NB4 (cell line): ENCODE measurements around the gene PDYN.

Experiments
- DNase-seq: peaks from one replicate; pipeline ENCODE4 v3.0.0; 2010; ENCODE audit warnings: low read depth
- H3K4me3 ChIP-seq: one replicate; pipeline ENCODE4 v1.5.1; 2011; ENCODE audit warnings: mild to moderate bottlenecking, low read depth, low read length, moderate library complexity
- MYC ChIP-seq: IDR thresholded peaks from 2 replicates; pipeline ENCODE4 v1.6.1; 2011; ENCODE audit warnings: low read depth, low read length
- POLR2A ChIP-seq: IDR thresholded peaks from 2 replicates; pipeline ENCODE4 v1.6.1; 2011; ENCODE audit warnings: mild to moderate bottlenecking; ENCODE audit not compliant: insufficient read length; ENCODE audit errors: extremely low read depth
- TF ChIP-seq, protein P1 (sequence below): IDR thresholded peaks from 2 replicates; pipeline ENCODE4 v1.6.1; 2011; ENCODE audit warnings: low read depth, low read length
- TF ChIP-seq, protein P2 (sequence below): IDR thresholded peaks from one replicate; pipeline ENCODE4 v1.5.1; 2012; ENCODE audit warnings: low read depth, low read length

PDYN gene

DNA sequence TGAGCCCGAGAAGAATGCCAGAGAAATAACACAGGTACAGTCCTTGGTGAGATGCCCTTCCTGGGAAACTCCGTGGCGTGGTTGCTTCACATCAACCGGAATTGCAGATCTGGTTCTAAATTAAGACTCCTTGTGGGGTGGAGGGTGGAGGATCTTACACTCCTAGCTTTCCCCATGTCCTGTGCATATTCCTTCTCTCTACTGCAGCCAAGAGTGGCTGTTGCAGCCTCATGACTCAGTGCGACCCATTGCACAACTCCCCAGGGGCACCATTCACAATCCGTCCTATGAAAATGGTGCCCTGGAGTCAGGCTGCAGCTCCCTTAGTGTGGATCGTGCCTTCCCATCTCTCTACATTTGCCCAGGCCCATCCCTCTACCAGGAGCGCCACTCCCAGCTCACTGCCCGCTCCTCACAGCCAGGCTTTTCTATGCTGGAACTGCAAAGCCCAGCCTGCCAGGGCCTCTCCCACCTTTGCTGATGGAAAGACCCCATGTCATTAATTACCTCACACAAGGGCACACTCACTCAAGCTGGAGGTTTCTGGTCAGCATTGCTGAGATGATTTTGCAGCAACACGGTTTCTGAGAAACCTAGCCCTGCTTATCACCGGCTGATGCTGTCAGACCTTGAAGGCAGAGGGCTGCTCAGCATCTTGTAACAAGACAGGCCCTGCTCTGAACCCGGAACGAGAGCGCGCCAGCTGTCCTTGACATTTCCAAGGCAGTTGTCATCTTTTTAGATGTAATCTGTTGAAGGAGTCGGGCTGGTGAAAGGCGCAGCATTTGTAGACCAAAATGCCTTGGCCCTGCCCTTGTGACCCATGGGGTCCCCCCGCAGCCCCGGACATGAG, 58.9 kb downstream of the PDYN start:
- peak; percentile 98 for DNase-seq
- TF ChIP-seq, protein P1, sequence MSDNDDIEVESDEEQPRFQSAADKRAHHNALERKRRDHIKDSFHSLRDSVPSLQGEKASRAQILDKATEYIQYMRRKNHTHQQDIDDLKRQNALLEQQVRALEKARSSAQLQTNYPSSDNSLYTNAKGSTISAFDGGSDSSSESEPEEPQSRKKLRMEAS = peak; percentile 66
- peak; percentile 57 for TF ChIP-seq MYC
- TF ChIP-seq, protein P2, sequence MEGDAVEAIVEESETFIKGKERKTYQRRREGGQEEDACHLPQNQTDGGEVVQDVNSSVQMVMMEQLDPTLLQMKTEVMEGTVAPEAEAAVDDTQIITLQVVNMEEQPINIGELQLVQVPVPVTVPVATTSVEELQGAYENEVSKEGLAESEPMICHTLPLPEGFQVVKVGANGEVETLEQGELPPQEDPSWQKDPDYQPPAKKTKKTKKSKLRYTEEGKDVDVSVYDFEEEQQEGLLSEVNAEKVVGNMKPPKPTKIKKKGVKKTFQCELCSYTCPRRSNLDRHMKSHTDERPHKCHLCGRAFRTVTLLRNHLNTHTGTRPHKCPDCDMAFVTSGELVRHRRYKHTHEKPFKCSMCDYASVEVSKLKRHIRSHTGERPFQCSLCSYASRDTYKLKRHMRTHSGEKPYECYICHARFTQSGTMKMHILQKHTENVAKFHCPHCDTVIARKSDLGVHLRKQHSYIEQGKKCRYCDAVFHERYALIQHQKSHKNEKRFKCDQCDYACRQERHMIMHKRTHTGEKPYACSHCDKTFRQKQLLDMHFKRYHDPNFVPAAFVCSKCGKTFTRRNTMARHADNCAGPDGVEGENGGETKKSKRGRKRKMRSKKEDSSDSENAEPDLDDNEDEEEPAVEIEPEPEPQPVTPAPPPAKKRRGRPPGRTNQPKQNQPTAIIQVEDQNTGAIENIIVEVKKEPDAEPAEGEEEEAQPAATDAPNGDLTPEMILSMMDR = no peak
- peak overlapping the region; percentile 0 for H3K4me3 ChIP-seq

DNA sequence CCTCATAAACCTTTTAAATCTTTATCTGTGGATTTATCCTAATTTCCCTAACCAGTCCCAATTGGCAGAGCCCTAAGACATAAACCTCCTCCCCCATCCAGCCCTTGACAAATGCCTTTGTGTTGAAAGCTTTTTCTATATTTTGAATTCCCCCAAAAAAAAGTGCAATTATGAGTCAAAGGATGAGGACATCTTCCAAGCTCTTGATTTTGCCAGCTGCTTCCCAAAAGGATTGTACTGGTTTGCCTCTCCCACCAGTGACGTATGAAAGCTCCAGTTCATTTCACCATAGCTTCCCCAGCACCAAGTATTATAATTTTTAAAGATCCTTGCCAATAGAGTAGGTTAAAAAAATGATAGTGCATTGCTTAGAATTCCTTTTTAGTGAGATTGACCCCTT, 59.7 kb downstream of the PDYN start:
- TF ChIP-seq, protein P2 = no peak
- TF ChIP-seq, protein P1 = no peak
- no peak for TF ChIP-seq POLR2A
- no peak for TF ChIP-seq MYC
- DNase-seq = no peak
- H3K4me3 ChIP-seq = no peak overlapping the region

DNA sequence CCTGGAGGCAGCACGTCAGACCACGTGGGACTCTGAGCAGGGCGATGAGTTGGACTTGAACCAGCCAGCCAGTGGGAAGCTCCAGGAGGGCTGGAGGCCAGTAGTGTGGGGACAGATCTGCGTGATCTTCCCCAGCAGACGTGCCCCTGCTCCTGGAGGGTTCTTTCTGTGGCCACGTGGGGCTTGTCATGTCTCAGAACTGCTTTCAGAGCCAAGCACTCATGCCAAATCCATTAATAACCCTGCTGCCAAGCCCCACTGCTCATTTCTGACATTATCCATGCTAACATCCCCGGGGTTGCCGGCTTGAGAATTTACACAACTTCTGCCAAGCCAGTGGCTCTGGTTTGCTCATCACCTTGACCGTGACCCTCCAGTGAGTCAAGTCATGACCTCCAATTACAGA, 60.4 kb downstream of the PDYN start:
- TF ChIP-seq, protein P1 = no peak
- TF ChIP-seq MYC (no peak), POLR2A (no peak)
- TF ChIP-seq, protein P2 = no peak
- DNase-seq = no peak
- H3K4me3 ChIP-seq = no peak overlapping the region

DNA sequence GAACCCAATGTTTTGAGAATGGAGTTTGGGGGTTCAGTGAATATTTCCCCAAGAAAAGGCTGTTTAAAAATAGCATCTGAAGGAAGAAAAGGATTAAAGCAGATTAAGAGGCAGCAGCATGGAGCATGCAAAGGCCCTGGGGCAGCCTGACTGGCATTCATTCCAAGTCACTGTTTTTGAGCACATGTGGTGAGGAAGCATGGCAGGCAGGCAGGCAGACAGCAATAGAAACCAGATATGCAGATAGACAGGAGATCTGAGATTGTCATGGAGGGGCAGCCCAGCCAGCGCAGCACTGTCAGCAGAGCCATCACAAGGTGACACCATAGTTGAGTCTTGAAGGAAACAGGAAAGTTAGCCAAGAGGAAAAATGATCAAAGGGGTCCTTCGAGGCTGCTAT, 60.9 kb downstream of the PDYN start:
- TF ChIP-seq MYC = no peak
- no peak for TF ChIP-seq POLR2A
- TF ChIP-seq, protein P2 = no peak
- TF ChIP-seq, protein P1 = no peak

DNA sequence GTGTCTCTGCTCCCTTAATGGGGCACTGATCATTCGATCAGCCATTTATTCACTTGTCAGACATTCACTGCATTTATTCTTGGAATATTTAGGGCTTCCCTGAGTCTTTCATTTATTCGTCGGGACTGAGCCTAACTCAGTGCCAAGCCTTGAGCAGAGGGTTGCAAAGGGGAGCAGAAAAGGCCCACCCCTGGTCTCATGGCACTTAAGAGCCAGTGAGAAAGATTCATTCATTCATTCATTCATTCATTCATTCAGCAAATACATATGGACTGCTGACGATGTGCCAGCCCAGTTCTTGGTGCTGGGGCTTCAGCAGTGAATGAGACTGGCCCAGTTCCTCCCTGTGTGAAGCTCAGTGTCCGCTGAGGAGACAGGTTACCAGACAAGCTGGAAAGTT, 62.0 kb downstream of the PDYN start:
- DNase-seq = no peak
- TF ChIP-seq POLR2A (no peak), MYC (no peak)
- TF ChIP-seq, protein P2 = no peak
- TF ChIP-seq, protein P1 = no peak
- H3K4me3 ChIP-seq = no peak overlapping the region

More for the DNA sequence above, 60.9 kb downstream of the PDYN start:
- no peak overlapping the region for H3K4me3 ChIP-seq
- DNase-seq = no peak
